Measurements from ENCODE around the gene KSR2.
"Not testable (repeated sequence)": the region's sequence is repeated elsewhere in the genome, so short reads cannot be mapped to it uniquely, and the experiment has no call there.

The KSR2 gene

GRCh38 chr12:117738233-117738632 lies 230.6 kb downstream of the KSR2 start:
- no peaks in the 10 kb centered on the region for H3K27me3 ChIP-seq (ENCODE audit: control insufficient read depth, insufficient read depth, low read length)
- no peaks in the 10 kb centered on the region for H3K36me3 ChIP-seq (ENCODE audit: insufficient read depth, low read length)
- H3K4me1 ChIP-seq (ENCODE audit: control insufficient read depth, insufficient read depth, low read length): no peaks in the 10 kb centered on the region
- H3K4me3 ChIP-seq (ENCODE audit: low read length): no peak overlapping the region
- no peak overlapping the region for H3K4me2 ChIP-seq (ENCODE audit: low read length)
- H3K9me3 ChIP-seq (replicated peaks; ENCODE audit: low read length): no peaks in the 10 kb centered on the region
- H3K9ac ChIP-seq (ENCODE audit: low read depth, low read length): no peak overlapping the region

GRCh38 chr12:117733549-117733805 lies 235.3 kb downstream of the KSR2 start:
- no peak overlapping the region for H3K4me2 ChIP-seq (ENCODE audit: low read length)
- no peak overlapping the region for H3K4me3 ChIP-seq (ENCODE audit: low read length)
- H3K9me3 ChIP-seq (replicated peaks; ENCODE audit: low read length): no peaks in the 10 kb centered on the region
- no peak overlapping the region for H3K9ac ChIP-seq (ENCODE audit: low read depth, low read length)
- no peaks in the 10 kb centered on the region for H3K36me3 ChIP-seq (ENCODE audit: insufficient read depth, low read length)
- H3K27me3 ChIP-seq (ENCODE audit: control insufficient read depth, insufficient read depth, low read length): no peaks in the 10 kb centered on the region
- no peaks in the 10 kb centered on the region for H3K4me1 ChIP-seq (ENCODE audit: control insufficient read depth, insufficient read depth, low read length)

GRCh38 chr12:117732761-117733548 lies 235.8 kb downstream of the KSR2 start:
- Histone ChIP-seq H3K9ac (ENCODE audit: low read depth, low read length) (no peak overlapping the region), H3K4me3 (ENCODE audit: low read length) (no peak overlapping the region)

GRCh38 chr12:117731131-117731530 lies 237.7 kb downstream of the KSR2 start:
- not testable (repeated sequence) for H3K9me3 ChIP-seq (replicated peaks; ENCODE audit: low read length); H3K4me2 ChIP-seq (ENCODE audit: low read length); H3K4me3 ChIP-seq (ENCODE audit: low read length); H3K9ac ChIP-seq (ENCODE audit: low read depth, low read length); H3K27me3 ChIP-seq (ENCODE audit: control insufficient read depth, insufficient read depth, low read length); H3K4me1 ChIP-seq (ENCODE audit: control insufficient read depth, insufficient read depth, low read length); H3K36me3 ChIP-seq (ENCODE audit: insufficient read depth, low read length)

More at GRCh38 chr12:117732761-117733548, 235.8 kb downstream of the KSR2 start:
- no peak overlapping the region for H3K4me2 ChIP-seq (ENCODE audit: low read length)
- H3K36me3 ChIP-seq (ENCODE audit: insufficient read depth, low read length): no peaks in the 10 kb centered on the region
- H3K27me3 ChIP-seq (ENCODE audit: control insufficient read depth, insufficient read depth, low read length): no peaks in the 10 kb centered on the region
- no peaks in the 10 kb centered on the region for H3K9me3 ChIP-seq (replicated peaks; ENCODE audit: low read length)
- H3K4me1 ChIP-seq (ENCODE audit: control insufficient read depth, insufficient read depth, low read length): no peaks in the 10 kb centered on the region

- Histone ChIP-seq H3K4me1 (ENCODE audit: control insufficient read depth, insufficient read depth, low read length) (no peaks in the 10 kb centered on the region), H3K4me2 (ENCODE audit: low read length) (no peak overlapping the region), H3K9me3 (replicated peaks; ENCODE audit: low read length) (no peaks in the 10 kb centered on the region), H3K4me3 (ENCODE audit: low read length) (no peak overlapping the region), H3K36me3 (ENCODE audit: insufficient read depth, low read length) (no peaks in the 10 kb centered on the region), H3K27me3 (ENCODE audit: control insufficient read depth, insufficient read depth, low read length) (no peaks in the 10 kb centered on the region), H3K9ac (ENCODE audit: low read depth, low read length) (no peak overlapping the region)
Measured at GRCh38 chr12:117727301-117727700, 241.5 kb downstream of the KSR2 start.

GRCh38 chr12:117724543-117724942 lies 244.2 kb downstream of the KSR2 start:
- Histone ChIP-seq H3K4me2 (ENCODE audit: low read length) (no peak overlapping the region), H3K9me3 (replicated peaks; ENCODE audit: low read length) (no peaks in the 10 kb centered on the region), H3K4me3 (ENCODE audit: low read length) (no peak overlapping the region), H3K4me1 (ENCODE audit: control insufficient read depth, insufficient read depth, low read length) (no peaks in the 10 kb centered on the region), H3K36me3 (ENCODE audit: insufficient read depth, low read length) (no peaks in the 10 kb centered on the region), H3K9ac (ENCODE audit: low read depth, low read length) (no peak overlapping the region), H3K27me3 (ENCODE audit: control insufficient read depth, insufficient read depth, low read length) (no peaks in the 10 kb centered on the region)

GRCh38 chr12:117718559-117718958 lies 250.2 kb downstream of the KSR2 start:
- H3K4me1 ChIP-seq (ENCODE audit: control insufficient read depth, insufficient read depth, low read length): no peaks in the 10 kb centered on the region
- no peak overlapping the region for H3K4me3 ChIP-seq (ENCODE audit: low read length)
- H3K36me3 ChIP-seq (ENCODE audit: insufficient read depth, low read length): no peaks in the 10 kb centered on the region
- no peak overlapping the region for H3K4me2 ChIP-seq (ENCODE audit: low read length)
- H3K9me3 ChIP-seq (replicated peaks; ENCODE audit: low read length): no peaks in the 10 kb centered on the region
- no peak overlapping the region for H3K9ac ChIP-seq (ENCODE audit: low read depth, low read length)
- no peaks in the 10 kb centered on the region for H3K27me3 ChIP-seq (ENCODE audit: control insufficient read depth, insufficient read depth, low read length)

GRCh38 chr12:117718141-117718540 lies 250.6 kb downstream of the KSR2 start:
- Histone ChIP-seq H3K4me3 (ENCODE audit: low read length) (no peak overlapping the region), H3K4me2 (ENCODE audit: low read length) (no peak overlapping the region), H3K27me3 (ENCODE audit: control insufficient read depth, insufficient read depth, low read length) (no peaks in the 10 kb centered on the region), H3K36me3 (ENCODE audit: insufficient read depth, low read length) (no peaks in the 10 kb centered on the region), H3K4me1 (ENCODE audit: control insufficient read depth, insufficient read depth, low read length) (no peaks in the 10 kb centered on the region), H3K9ac (ENCODE audit: low read depth, low read length) (no peak overlapping the region), H3K9me3 (replicated peaks; ENCODE audit: low read length) (no peaks in the 10 kb centered on the region)

GRCh38 chr12:117714203-117714602 lies 254.6 kb downstream of the KSR2 start:
- Histone ChIP-seq H3K4me2 (ENCODE audit: low read length) (no peak overlapping the region), H3K36me3 (ENCODE audit: insufficient read depth, low read length) (no peaks in the 10 kb centered on the region)

GRCh38 chr12:117710121-117710520 lies 258.7 kb downstream of the KSR2 start:
- H3K27me3 ChIP-seq (ENCODE audit: control insufficient read depth, insufficient read depth, low read length): no peaks in the 10 kb centered on the region
- no peak overlapping the region for H3K4me3 ChIP-seq (ENCODE audit: low read length)
- H3K4me1 ChIP-seq (ENCODE audit: control insufficient read depth, insufficient read depth, low read length): no peaks in the 10 kb centered on the region
- H3K9me3 ChIP-seq (replicated peaks; ENCODE audit: low read length): peaks cover 5% of the 10 kb centered on the region
- H3K4me2 ChIP-seq (ENCODE audit: low read length): no peak overlapping the region
- no peaks in the 10 kb centered on the region for H3K36me3 ChIP-seq (ENCODE audit: insufficient read depth, low read length)
- no peak overlapping the region for H3K9ac ChIP-seq (ENCODE audit: low read depth, low read length)

More at GRCh38 chr12:117714203-117714602, 254.6 kb downstream of the KSR2 start:
- peaks cover 2% of the 10 kb centered on the region for H3K9me3 ChIP-seq (replicated peaks; ENCODE audit: low read length)
- H3K9ac ChIP-seq (ENCODE audit: low read depth, low read length): no peak overlapping the region
- no peaks in the 10 kb centered on the region for H3K27me3 ChIP-seq (ENCODE audit: control insufficient read depth, insufficient read depth, low read length)
- H3K4me1 ChIP-seq (ENCODE audit: control insufficient read depth, insufficient read depth, low read length): no peaks in the 10 kb centered on the region
- H3K4me3 ChIP-seq (ENCODE audit: low read length): no peak overlapping the region

- Histone ChIP-seq H3K9ac (ENCODE audit: low read depth, low read length) (no peak overlapping the region), H3K4me2 (ENCODE audit: low read length) (no peak overlapping the region), H3K4me3 (ENCODE audit: low read length) (no peak overlapping the region), H3K9me3 (replicated peaks; ENCODE audit: low read length) (peaks cover 5% of the 10 kb centered on the region), H3K27me3 (ENCODE audit: control insufficient read depth, insufficient read depth, low read length) (no peaks in the 10 kb centered on the region), H3K36me3 (ENCODE audit: insufficient read depth, low read length) (no peaks in the 10 kb centered on the region), H3K4me1 (ENCODE audit: control insufficient read depth, insufficient read depth, low read length) (no peaks in the 10 kb centered on the region)
Measured at GRCh38 chr12:117707861-117708260, 260.9 kb downstream of the KSR2 start.

- Histone ChIP-seq H3K4me2 (ENCODE audit: low read length) (no peak overlapping the region), H3K9me3 (replicated peaks; ENCODE audit: low read length) (peaks cover 3% of the 10 kb centered on the region), H3K36me3 (ENCODE audit: insufficient read depth, low read length) (no peaks in the 10 kb centered on the region), H3K4me3 (ENCODE audit: low read length) (no peak overlapping the region), H3K27me3 (ENCODE audit: control insufficient read depth, insufficient read depth, low read length) (no peaks in the 10 kb centered on the region), H3K9ac (ENCODE audit: low read depth, low read length) (no peak overlapping the region), H3K4me1 (ENCODE audit: control insufficient read depth, insufficient read depth, low read length) (no peaks in the 10 kb centered on the region)
Measured at GRCh38 chr12:117703584-117703983, 265.2 kb downstream of the KSR2 start.
